ENCODE measurements around the gene EDN2. TPM values are rescaled to one million over a fixed set of nuclear protein-coding genes. Genes with fewer than 3 reads are reported as not detected.

Gene EDN2
- total and polyA plus RNA-seq, 8 donors = 1.5 to 71.8 (median 2.5) TPM; not detected in 3

DNA sequence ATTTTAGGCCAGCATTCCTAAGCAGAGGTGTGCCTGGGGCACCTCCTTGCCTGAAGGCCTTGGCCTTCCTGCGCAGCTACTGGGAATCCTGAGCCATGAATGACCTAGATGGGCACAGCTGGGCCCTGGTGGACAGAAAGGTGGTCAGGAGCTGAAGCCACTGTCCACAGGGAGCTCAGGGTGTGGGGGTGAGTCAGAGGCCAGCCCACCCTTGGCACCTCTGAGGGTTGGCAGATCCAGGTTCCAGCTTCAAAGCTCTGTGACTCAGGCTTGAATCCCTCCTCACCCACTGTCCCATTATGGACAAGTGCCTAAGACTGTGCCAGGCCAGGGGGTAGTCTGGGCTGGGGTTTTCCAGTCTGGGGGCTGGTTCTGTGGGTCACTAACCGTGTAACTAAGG lies 6.4 kb upstream of the EDN2 start:
- H3K27me3 ChIP-seq = peaks cover 0 to 14% (median 0%) of the 10 kb centered on the region in 3 donors
- no peak for DNase-seq
- no peak overlapping the region for H3K4me3 ChIP-seq
- no peak overlapping the region for H3K27ac ChIP-seq
- peaks cover 21 to 37% (median 28%) of the 10 kb centered on the region in 4 donors for H3K4me1 ChIP-seq
- no peak for TF ChIP-seq POLR2A (IDR thresholded peaks at IDR 0.05)
- TF ChIP-seq CTCF (IDR thresholded peaks at IDR 0.05) = no peak
- no peak for TF ChIP-seq EP300 (IDR thresholded peaks at IDR 0.05)
- TF ChIP-seq POLR2AphosphoS5 (IDR thresholded peaks at IDR 0.05) = no peak
- WGBS, 5 donors = 84 to 96% (median 92%) methylated on average over 2 of the region's 2 CpGs
- intact Hi-C loops (cut with DNase I; ENCODE audit: low total_unique reads) = no loop called here
- no peaks in the 10 kb centered on the region for H3K9me3 ChIP-seq
- no peaks in the 10 kb centered on the region for H3K36me3 ChIP-seq

GRCh38 chr1:41489561-41489960 lies 5.1 kb upstream of the EDN2 start:
- WGBS, 5 donors = 87 to 94% (median 92%) methylated on average over 5 of the region's 5 CpGs
- no peak for DNase-seq
- H3K36me3 ChIP-seq = no peaks in the 10 kb centered on the region
- intact Hi-C loops (cut with DNase I; ENCODE audit: low total_unique reads) = no loop called here
- H3K4me3 ChIP-seq = no peak overlapping the region
- H3K4me1 ChIP-seq = peaks cover 29 to 42% (median 35%) of the 10 kb centered on the region in 4 donors
- peaks cover 0 to 14% (median 0%) of the 10 kb centered on the region in 3 donors for H3K27me3 ChIP-seq
- no peak for TF ChIP-seq CTCF (IDR thresholded peaks at IDR 0.05)
- TF ChIP-seq POLR2A (IDR thresholded peaks at IDR 0.05) = no peak
- no peak for TF ChIP-seq EP300 (IDR thresholded peaks at IDR 0.05)
- TF ChIP-seq POLR2AphosphoS5 (IDR thresholded peaks at IDR 0.05) = no peak
- H3K27ac ChIP-seq = no peak overlapping the region
- H3K9me3 ChIP-seq = no peaks in the 10 kb centered on the region

DNA sequence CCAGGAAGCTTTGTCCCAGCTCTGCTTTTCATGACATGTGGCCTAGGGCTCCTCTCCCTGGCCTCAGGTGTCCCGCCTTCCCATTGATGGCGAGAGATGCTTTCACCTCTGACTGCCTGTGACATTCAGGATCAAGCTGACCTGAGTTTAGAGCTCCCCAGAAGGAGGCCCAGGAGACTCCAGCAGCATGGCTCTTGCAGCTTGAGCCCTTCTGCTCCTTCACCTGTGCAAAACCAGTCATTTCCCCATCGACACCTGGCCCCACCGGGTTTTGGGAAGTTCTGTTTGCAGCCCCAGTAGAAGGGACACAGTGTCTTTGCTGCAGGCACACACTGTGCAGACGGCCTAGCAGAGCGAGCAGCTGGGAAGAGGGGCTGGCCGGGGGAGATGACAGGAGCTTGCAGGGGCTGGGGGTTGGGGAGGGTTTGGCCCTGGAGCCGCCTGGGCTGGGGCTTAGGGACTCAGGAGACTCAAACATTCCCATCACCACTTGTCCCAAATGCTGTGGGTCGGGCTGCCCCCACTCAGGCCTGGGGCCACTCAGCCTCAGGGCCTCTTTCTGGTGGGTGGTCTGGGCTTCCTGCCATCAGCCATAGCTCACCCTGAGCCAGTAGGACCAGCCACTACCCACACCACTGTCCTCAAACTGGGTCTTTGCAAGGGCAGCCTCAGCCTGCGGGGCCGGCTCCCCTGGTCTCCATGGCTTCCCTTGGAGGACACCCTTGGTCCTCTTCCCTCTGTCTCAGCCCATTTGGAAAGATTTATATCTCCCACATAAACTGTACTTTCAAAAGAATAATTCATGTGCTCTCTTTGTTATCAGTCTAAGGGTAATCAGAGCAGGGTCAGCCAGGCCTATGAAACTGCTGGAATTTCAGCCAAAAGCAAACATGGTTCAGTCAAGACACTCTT lies 3.8 kb upstream of the EDN2 start:
- DNase-seq = no peak
- TF ChIP-seq POLR2A (IDR thresholded peaks at IDR 0.05) = no peak
- no peak for TF ChIP-seq CTCF (IDR thresholded peaks at IDR 0.05)
- no peak for TF ChIP-seq POLR2AphosphoS5 (IDR thresholded peaks at IDR 0.05)
- TF ChIP-seq EP300 (IDR thresholded peaks at IDR 0.05) = no peak
- peaks cover 41 to 55% (median 48%) of the 10 kb centered on the region in 4 donors for H3K4me1 ChIP-seq

DNA sequence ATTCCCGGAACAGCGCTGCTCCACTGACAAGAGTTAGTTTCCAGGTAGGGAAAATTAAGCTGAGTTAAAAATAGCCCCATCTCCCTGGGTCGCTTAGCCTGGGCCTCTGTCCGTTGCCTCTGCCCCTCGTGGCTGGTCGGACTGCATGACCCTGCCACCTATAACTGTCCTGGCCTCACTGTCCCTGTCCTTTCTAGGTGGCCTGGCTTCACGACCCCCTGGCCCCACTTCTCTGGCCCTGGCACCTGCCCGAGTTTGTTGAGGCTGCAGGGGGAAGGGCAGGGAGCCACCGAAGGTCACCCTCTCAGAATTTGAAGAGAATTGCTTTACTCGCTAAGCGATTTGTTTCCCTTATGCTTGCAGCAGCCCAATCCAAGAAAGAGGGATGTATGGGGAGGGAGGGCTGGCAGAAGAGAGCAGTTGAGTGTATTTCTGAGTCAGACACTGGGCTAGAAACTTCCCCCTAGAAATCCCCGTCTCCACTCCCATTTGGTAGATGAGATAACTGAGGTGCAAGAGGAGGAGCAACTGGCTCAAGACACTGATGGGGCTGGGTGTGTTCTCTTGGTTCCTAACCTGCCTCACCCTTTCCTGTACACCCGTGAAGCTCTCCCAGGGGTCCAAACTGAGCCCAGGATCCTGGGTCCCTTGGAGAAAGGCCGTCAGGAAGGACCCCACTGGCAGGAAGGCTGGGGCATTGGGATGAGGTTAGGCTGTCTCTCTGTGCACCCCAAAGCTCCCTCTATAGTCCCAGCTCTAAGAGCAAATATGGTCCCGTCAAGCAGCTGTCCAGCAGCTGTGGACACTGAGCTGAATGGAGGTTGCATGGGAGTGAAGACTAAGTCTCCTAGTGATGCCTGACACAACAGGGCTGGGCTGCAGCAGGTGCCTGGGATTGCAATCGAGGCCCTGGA lies 2.9 kb upstream of the EDN2 start:
- 44 to 61% (median 47%) methylated on average over 14 to 16 of the region's 16 CpGs for WGBS, 5 donors
- intact Hi-C loops (cut with DNase I; ENCODE audit: low total_unique reads) = no loop called here
- H3K9me3 ChIP-seq = no peaks in the 10 kb centered on the region
- H3K27ac ChIP-seq = peak overlapping the region in 4 of 5 donors; percentile 17 to 74 (median 62)
- H3K4me1 ChIP-seq = peaks cover 50 to 64% (median 57%) of the 10 kb centered on the region in 4 donors
- no peak for TF ChIP-seq POLR2A (IDR thresholded peaks at IDR 0.05)
- no peak for TF ChIP-seq EP300 (IDR thresholded peaks at IDR 0.05)
- H3K4me3 ChIP-seq = no peak overlapping the region
- DNase-seq = no peak
- peaks cover 0 to 14% (median 0%) of the 10 kb centered on the region in 3 donors for H3K27me3 ChIP-seq
- H3K36me3 ChIP-seq = no peaks in the 10 kb centered on the region

More for the DNA sequence above, 3.8 kb upstream of the EDN2 start:
- peaks cover 0 to 14% (median 0%) of the 10 kb centered on the region in 3 donors for H3K27me3 ChIP-seq
- intact Hi-C loops (cut with DNase I; ENCODE audit: low total_unique reads) = no loop called here
- H3K27ac ChIP-seq = no peak overlapping the region
- H3K4me3 ChIP-seq = no peak overlapping the region
- H3K36me3 ChIP-seq = no peaks in the 10 kb centered on the region
- 85 to 95% (median 92%) methylated on average over 6 to 11 of the region's 11 CpGs for WGBS, 5 donors
- H3K9me3 ChIP-seq = no peaks in the 10 kb centered on the region
